GM23338 (cell line): ENCODE results near the gene SIPA1. TPM values are rescaled to one million over a fixed set of nuclear protein-coding genes. Genes with fewer than 3 reads are reported as not detected.

Experiments
- ATAC-seq: fragments of 200-7000 bp; cut with Tn5 transposase; 3 replicates; pipeline ENCODE4 v1.9.1; 2020
- DNase-seq: peaks from one replicate; pipeline ENCODE4 v3.0.0-alpha.2; 2015; ENCODE audit warnings: low spot score
- H2AFZ ChIP-seq: fragments of 200-600 bp; sonication (generic); 2 replicates; pipeline ENCODE4 v1.8.0; 2016; ENCODE audit warnings: antibody characterized with exemption, mild to moderate bottlenecking, moderate library complexity
- H3F3A ChIP-seq: fragments of 200-600 bp; sonication (generic); replicated peaks from 2 replicates; pipeline ENCODE4 v1.8.0; 2017; ENCODE audit warnings: antibody characterized with exemption, mixed run types, low read depth
- H3K27ac ChIP-seq: fragments of 200-600 bp; sonication (generic); 2 replicates; pipeline ENCODE4 v1.6.1; 2016; ENCODE audit warnings: low read depth
- H3K27me3 ChIP-seq: fragments of 200-600 bp; sonication (generic); 2 replicates; pipeline ENCODE4 v1.8.0; 2016; ENCODE audit warnings: mild to moderate bottlenecking, mixed run types, moderate library complexity; ENCODE audit not compliant: insufficient read depth
- H3K36me3 ChIP-seq: fragments of 200-600 bp; sonication (generic); 2 replicates; pipeline ENCODE4 v1.8.0; 2016; ENCODE audit warnings: mild to moderate bottlenecking; ENCODE audit not compliant: insufficient read depth
- H3K4me1 ChIP-seq: fragments of 200-600 bp; sonication (generic); 2 replicates; pipeline ENCODE4 v1.8.0; 2016; ENCODE audit warnings: mild to moderate bottlenecking, moderate library complexity; ENCODE audit not compliant: insufficient read depth
- H3K4me2 ChIP-seq: fragments of 200-600 bp; sonication (generic); 2 replicates; pipeline ENCODE4 v1.7.1; 2017; ENCODE audit warnings: mixed run types
- H3K4me3 ChIP-seq: fragments of 200-600 bp; sonication (generic); 2 replicates; pipeline ENCODE4 v1.6.1; 2016; ENCODE audit warnings: mixed run types
- H3K79me2 ChIP-seq: fragments of 200-600 bp; sonication (generic); replicated peaks from 2 replicates; pipeline ENCODE4 v1.8.0; 2017; ENCODE audit warnings: mild to moderate bottlenecking; ENCODE audit not compliant: insufficient read depth
- H3K9me2 ChIP-seq: fragments of 200-600 bp; sonication (generic); 2 replicates; pipeline ENCODE4 v1.8.0; 2017; ENCODE audit not compliant: insufficient read depth
- H4K20me1 ChIP-seq: fragments of 200-600 bp; sonication (generic); replicated peaks from 2 replicates; pipeline ENCODE4 v1.8.0; 2017; ENCODE audit warnings: mild to moderate bottlenecking; ENCODE audit not compliant: insufficient read depth
- H3K27ac Mint-ChIP-seq: 2 replicates; pipeline ENCODE4 v1.8.0; 2020; ENCODE audit warnings: inconsistent platforms, mild to moderate bottlenecking, moderate library complexity, mixed read lengths
- H3K27me3 Mint-ChIP-seq: 3 replicates; pipeline ENCODE4 v1.8.0; 2022; ENCODE audit warnings: low read depth, mild to moderate bottlenecking, moderate library complexity, mixed read lengths, inconsistent platforms; ENCODE audit not compliant: insufficient read depth, poor library complexity
- H3K36me3 Mint-ChIP-seq: 3 replicates; pipeline ENCODE4 v1.8.0; 2021; ENCODE audit warnings: low read depth, mild to moderate bottlenecking, inconsistent platforms, moderate library complexity, mixed read lengths
- H3K4me1 Mint-ChIP-seq: 3 replicates; pipeline ENCODE4 v1.8.0; 2020; ENCODE audit warnings: mild to moderate bottlenecking, inconsistent platforms, mixed read lengths
- H3K4me3 Mint-ChIP-seq: 3 replicates; pipeline ENCODE4 v1.8.0; 2021; ENCODE audit warnings: moderate library complexity, mild to moderate bottlenecking, inconsistent platforms, mixed read lengths
- H3K9me3 Mint-ChIP-seq: 3 replicates; pipeline ENCODE4 v1.8.0; 2020; ENCODE audit warnings: moderate library complexity, mild to moderate bottlenecking, inconsistent platforms, mixed read lengths
- CTCF ChIP-seq, 2 experiments: fragments of 200-600 bp in 1 of 2; sonication (generic) in 1 of 2; conservative IDR thresholded peaks; 2 replicates each; pipeline versions ENCODE4 v1.5.1 to v1.6.1; 2016 to 2017; ENCODE audit warnings: antibody characterized with exemption in 2 of 2, low read depth in 2 of 2, mild to moderate bottlenecking in 2 of 2, moderate library complexity in 1 of 2
- EZH2phosphoT487 ChIP-seq: fragments of 200-600 bp; sonication (generic); IDR thresholded peaks from one replicate; pipeline ENCODE4 v1.8.1; 2018; ENCODE audit warnings: antibody characterized with exemption; ENCODE audit not compliant: unreplicated experiment
- JUNB ChIP-seq: IDR thresholded peaks from one replicate; pipeline ENCODE4 v1.6.1; 2016; ENCODE audit warnings: antibody characterized with exemption; ENCODE audit not compliant: unreplicated experiment
- ZNF114 ChIP-seq: fragments of 250-450 bp; sonication (Bioruptor Pico); IDR thresholded peaks from 2 replicates; pipeline ENCODE4 v1.5.0; 2020; ENCODE audit warnings: mild to moderate bottlenecking, moderate library complexity
- ZNF331 ChIP-seq: fragments of 250-450 bp; sonication (Bioruptor Pico); IDR thresholded peaks from 2 replicates; pipeline ENCODE4 v1.5.0; 2020; ENCODE audit warnings: low read depth, mild to moderate bottlenecking, moderate library complexity
- ZNF462 ChIP-seq: fragments of 250-450 bp; sonication (Bioruptor Pico); IDR thresholded peaks from 2 replicates; pipeline ENCODE4 v1.5.0; 2020; ENCODE audit warnings: mild to moderate bottlenecking, moderate library complexity
- polyA plus RNA-seq: library from polyadenylated mRNA; unstranded; fragments of >200 nt; fragmentation: Nextera tagmentation; extraction: Ambion mirVana; gene quantifications from 2 replicates; pipeline ENCODE4 v1.2.1, GENCODE V29; 2016
- total RNA-seq: library from RNA; depleted of rRNA; stranded (reverse); fragments of >200 nt; shearing (Covaris generic); gene quantifications from 2 replicates; pipeline ENCODE4 v1.2.3, GENCODE V29; 2014

The SIPA1 gene
- total and polyA plus RNA-seq, 2 experiments from 2014 or later = 50.1 to 54.6 TPM

DNA sequence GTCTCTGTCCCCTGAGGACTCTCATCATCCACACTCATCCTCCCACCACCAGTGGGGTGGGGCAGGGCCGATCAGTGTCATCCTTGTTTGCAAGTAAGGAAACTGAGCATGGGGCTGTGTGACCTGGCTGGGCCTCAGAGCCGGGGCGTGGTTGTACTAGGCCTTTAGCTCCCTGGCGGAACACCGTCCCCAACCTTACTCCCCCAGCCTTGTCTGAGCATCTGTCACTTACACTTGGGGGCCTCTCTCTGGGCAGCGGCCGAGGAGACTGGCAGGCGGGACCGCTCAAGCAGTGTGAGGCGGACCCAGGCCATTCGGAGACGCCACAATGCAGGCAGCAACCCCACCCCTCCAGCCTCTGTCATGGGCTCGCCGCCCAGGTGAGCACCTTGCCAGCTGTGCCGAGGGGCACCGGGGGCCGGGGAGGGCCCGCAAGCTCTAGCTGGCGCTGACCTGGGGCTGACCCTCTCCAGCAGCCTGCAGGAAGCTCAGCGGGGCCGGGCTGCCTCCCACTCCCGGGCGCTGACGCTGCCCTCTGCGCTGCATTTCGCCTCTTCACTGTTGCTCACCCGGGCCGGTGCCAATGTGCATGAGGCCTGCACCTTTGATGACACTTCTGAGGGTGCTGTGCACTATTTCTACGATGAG is 18.5 kb upstream of the SIPA1 start:
- Histone ChIP-seq H3K9me2 (no peaks in the 10 kb centered on the region), H3K27me3 (no peaks in the 10 kb centered on the region), H3K4me1 (peaks cover 6% of the 10 kb centered on the region; the same call in 1 of the 2 replicates), H3K36me3 (no peaks in the 10 kb centered on the region; the same call in 1 of the 2 replicates), H3K4me2 (no peak overlapping the region), H3K27ac (no peak overlapping the region), H4K20me1 (peaks cover 14% of the 10 kb centered on the region), H3K4me3 (no peak overlapping the region), H3F3A (peaks cover 3% of the 10 kb centered on the region), H3K79me2 (peaks cover 17% of the 10 kb centered on the region), H2AFZ (no peak overlapping the region)
- Mint-ChIP-seq H3K27ac (no peak overlapping the region), H3K36me3 (peaks cover 31% of the 10 kb centered on the region), H3K4me1 (peaks cover 8% of the 10 kb centered on the region), H3K27me3 (peaks cover 22% of the 10 kb centered on the region), H3K4me3 (no peak overlapping the region), H3K9me3 (no peaks in the 10 kb centered on the region; the same call in 2 of the 3 replicates)
- ATAC-seq (no peak), DNase-seq (no peak)
- TF ChIP-seq ZNF462 (CRISPR knock-in tag) (no peak), EZH2phosphoT487 (no peak), JUNB (no peak)

DNA sequence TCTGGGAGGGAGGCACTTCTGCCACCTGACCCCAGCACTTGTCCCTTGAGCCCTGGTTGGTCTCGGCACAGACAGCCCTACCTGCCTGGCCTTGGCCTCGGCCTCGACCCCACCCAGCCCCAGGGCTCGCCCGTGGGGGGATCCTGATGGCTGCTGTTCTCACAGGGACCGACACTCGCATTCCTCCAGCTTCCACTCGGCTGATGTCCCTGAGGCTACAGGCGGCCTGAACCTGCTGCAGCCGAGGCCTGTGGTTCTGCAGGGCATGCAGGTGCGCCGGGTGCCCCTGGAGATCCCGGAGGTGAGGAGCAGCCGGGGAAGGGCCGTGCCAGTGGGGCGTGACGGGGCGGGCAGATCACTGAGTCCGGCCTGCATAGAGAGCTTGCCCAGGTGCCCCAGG is 17.2 kb upstream of the SIPA1 start:
- H3K9me2 ChIP-seq = no peaks in the 10 kb centered on the region
- Mint-ChIP-seq H3K9me3 (no peaks in the 10 kb centered on the region; the same call in 2 of the 3 replicates), H3K27ac (no peak overlapping the region), H3K4me3 (no peak overlapping the region), H3K4me1 (peaks cover 8% of the 10 kb centered on the region), H3K27me3 (peaks cover 18% of the 10 kb centered on the region), H3K36me3 (peaks cover 35% of the 10 kb centered on the region)
- H3K36me3 ChIP-seq = no peaks in the 10 kb centered on the region; the same call in 1 of the 2 replicates
- H3K27me3 ChIP-seq = no peaks in the 10 kb centered on the region
- no peak overlapping the region for H3K4me2 ChIP-seq
- DNase-seq = no peak
- peaks cover 17% of the 10 kb centered on the region for H3K79me2 ChIP-seq
- no peak overlapping the region for H3K4me3 ChIP-seq
- no peak for ATAC-seq
- no peak overlapping the region for H2AFZ ChIP-seq
- peaks cover 6% of the 10 kb centered on the region; the same call in 1 of the 2 replicates for H3K4me1 ChIP-seq
- peaks cover 14% of the 10 kb centered on the region for H4K20me1 ChIP-seq
- H3F3A ChIP-seq = peaks cover 3% of the 10 kb centered on the region; the same call in 1 of the 2 replicates
- no peak overlapping the region for H3K27ac ChIP-seq
- TF ChIP-seq ZNF114 (CRISPR knock-in tag) (no peak), ZNF331 (CRISPR knock-in tag) (no peak), CTCF (conservative IDR thresholded peaks at IDR 0.05; ENCODE audit: low read depth in 2 of 2) (no peak)
